ENCODE data around the gene CCDC24. TPM values are rescaled to one million over a fixed set of nuclear protein-coding genes. Genes with fewer than 3 reads are reported as not detected.

Gene CCDC24
- total and polyA plus RNA-seq, 2 of the 13 experiments (the other 11 are each of a cell fraction or from before 2014, with no cell fraction given), result 1.4 to 2.9 TPM

GRCh38 chr1:43974443-43975248 lies 16.8 kb upstream of the CCDC24 start, which contains the start of gene ATP6V0B (continued):
- TF ChIP-seq SMAD1 (CRISPR knock-in tag; IDR thresholded peaks at IDR 0.05; ENCODE audit: borderline replicate concordance, low read depth) (no peak; the same call in 1 of the 2 replicates), ZBTB7B (CRISPR knock-in tag; IDR thresholded peaks at IDR 0.05) (no peak; the same call in 1 of the 2 replicates), NCOA1 (CRISPR knock-in tag; IDR thresholded peaks at IDR 0.05) (no peak), ZBTB40 (IDR thresholded peaks at IDR 0.05) (no peak), ZBTB40 (CRISPR knock-in tag; IDR thresholded peaks at IDR 0.05) (peak; percentile 54; the same call in 1 of the 2 replicates), EEA1 (CRISPR knock-in tag; IDR thresholded peaks at IDR 0.05; ENCODE audit: borderline replicate concordance) (0 out of 2 replicates have a peak, but pooled peaks have one; percentile 62), ZFAT (CRISPR knock-in tag; conservative IDR thresholded peaks at IDR 0.05) (no peak), ZBTB49 (CRISPR knock-in tag; IDR thresholded peaks at IDR 0.05; ENCODE audit: borderline replicate concordance) (no peak), GTF3A (CRISPR knock-in tag; conservative IDR thresholded peaks at IDR 0.05) (no peak), BRCA1 (CRISPR knock-in tag; IDR thresholded peaks at IDR 0.05) (no peak), SMARCC2 (IDR thresholded peaks at IDR 0.05) (no peak), ZNF512B (CRISPR knock-in tag; IDR thresholded peaks at IDR 0.05; ENCODE audit: borderline replicate concordance) (no peak), ZNF614 (CRISPR knock-in tag; IDR thresholded peaks at IDR 0.05; ENCODE audit: borderline replicate concordance) (peak; percentile 90; the same call in 1 of the 2 replicates), ZNF24 (IDR thresholded peaks at IDR 0.05) (no peak), IRX3 (CRISPR knock-in tag; IDR thresholded peaks at IDR 0.05; ENCODE audit: borderline replicate concordance, low read depth) (peak; percentile 80; the same call in 1 of the 2 replicates)

All from HepG2 (cell line).